NB4 (cell line): ENCODE data around the gene METTL25B.

ENCODE experiments used
- DNase-seq: peaks from one replicate; pipeline ENCODE4 v3.0.0; 2010; ENCODE audit warnings: low read depth
- H3K4me3 ChIP-seq: one replicate; pipeline ENCODE4 v1.5.1; 2011; ENCODE audit warnings: mild to moderate bottlenecking, low read depth, low read length, moderate library complexity
- CTCF ChIP-seq: IDR thresholded peaks from one replicate; pipeline ENCODE4 v1.5.1; 2012; ENCODE audit warnings: low read depth, low read length
- MYC ChIP-seq: IDR thresholded peaks from 2 replicates; pipeline ENCODE4 v1.6.1; 2011; ENCODE audit warnings: low read depth, low read length
- POLR2A ChIP-seq: IDR thresholded peaks from 2 replicates; pipeline ENCODE4 v1.6.1; 2011; ENCODE audit warnings: mild to moderate bottlenecking; ENCODE audit not compliant: insufficient read length; ENCODE audit errors: extremely low read depth
- TF ChIP-seq, protein P1 (sequence below): IDR thresholded peaks from 2 replicates; pipeline ENCODE4 v1.6.1; 2011; ENCODE audit warnings: low read depth, low read length

METTL25B gene

GRCh38 chr1:156689035-156689952 is 39.0 kb upstream of the METTL25B start:
- peak; percentile 85 for DNase-seq
- H3K4me3 ChIP-seq = no peak overlapping the region
- TF ChIP-seq CTCF (peak; percentile 87), POLR2A (no peak), MYC (no peak)
- TF ChIP-seq, protein P1, sequence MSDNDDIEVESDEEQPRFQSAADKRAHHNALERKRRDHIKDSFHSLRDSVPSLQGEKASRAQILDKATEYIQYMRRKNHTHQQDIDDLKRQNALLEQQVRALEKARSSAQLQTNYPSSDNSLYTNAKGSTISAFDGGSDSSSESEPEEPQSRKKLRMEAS = no peak

GRCh38 chr1:156689953-156690674 is 38.2 kb upstream of the METTL25B start:
- no peak for DNase-seq
- TF ChIP-seq CTCF (no peak), POLR2A (no peak), MYC (no peak)
- TF ChIP-seq, protein P1 = no peak
- H3K4me3 ChIP-seq = no peak overlapping the region

- no peak overlapping the region for H3K4me3 ChIP-seq
- TF ChIP-seq CTCF (no peak), POLR2A (no peak), MYC (no peak)
- TF ChIP-seq, protein P1 = no peak
- no peak for DNase-seq
Measured at GRCh38 chr1:156690675-156691036, 37.6 kb upstream of the METTL25B start.

DNA sequence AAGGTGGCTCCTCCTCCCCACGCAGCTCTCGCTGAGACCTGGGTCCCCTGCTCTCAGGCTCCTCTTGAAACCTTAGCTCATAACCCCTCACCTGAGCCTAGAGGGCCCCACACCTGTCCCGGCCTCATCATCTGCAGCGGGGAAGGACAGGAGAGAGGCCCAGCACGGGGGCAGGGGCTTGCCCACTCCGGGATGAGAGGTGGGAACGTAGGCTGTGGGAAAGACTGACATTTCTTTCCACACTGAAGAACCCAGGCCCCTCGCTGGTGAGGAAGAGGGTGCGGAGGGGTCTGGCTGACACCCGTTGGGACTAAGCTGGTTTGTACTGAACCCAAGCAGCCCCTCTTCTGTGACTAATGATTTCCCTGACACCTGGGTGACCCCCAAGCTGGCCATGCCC is 37.1 kb upstream of the METTL25B start:
- no peak for DNase-seq
- H3K4me3 ChIP-seq = no peak overlapping the region
- TF ChIP-seq CTCF (no peak), POLR2A (no peak)
- TF ChIP-seq, protein P1 = no peak

DNA sequence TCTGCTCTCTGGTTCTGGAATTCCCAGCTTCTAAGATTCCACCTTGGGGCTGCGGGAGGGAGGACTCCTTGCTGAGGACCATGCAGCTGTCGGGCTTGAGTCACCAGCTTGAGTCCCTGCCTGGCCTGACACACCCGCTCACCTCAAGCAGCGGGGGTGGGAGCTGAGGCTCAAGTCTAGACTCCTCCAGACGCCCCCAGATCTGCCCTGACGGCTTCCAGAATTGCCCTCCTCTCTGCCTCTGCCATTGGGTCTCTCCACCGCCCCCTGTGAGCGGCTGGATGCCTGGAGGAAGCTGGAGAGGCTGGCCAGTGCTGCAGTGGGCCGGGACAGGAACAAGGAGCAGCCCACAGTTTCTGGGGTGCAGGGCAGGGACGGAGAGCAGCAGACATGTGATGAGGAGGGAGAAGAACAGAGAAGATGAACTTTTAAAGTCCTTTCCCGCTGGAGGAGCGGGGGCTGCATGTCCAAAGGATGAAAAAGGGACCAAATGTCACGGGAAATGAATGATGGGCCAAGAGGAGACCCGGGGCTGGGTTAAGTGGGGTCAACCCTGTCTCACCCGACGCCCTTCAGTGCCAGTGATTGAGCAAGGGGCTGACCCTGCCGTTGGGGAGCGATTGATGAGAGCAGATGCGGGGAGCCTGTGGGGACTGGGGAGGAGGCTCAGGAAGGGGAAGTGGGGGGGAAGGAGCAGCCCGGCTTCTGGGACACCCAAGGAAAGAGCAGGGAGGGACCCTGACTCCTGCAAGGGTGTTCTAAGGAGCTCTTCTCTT is 36.4 kb upstream of the METTL25B start:
- peak; percentile 62 for DNase-seq
- H3K4me3 ChIP-seq = no peak overlapping the region
- no peak for TF ChIP-seq CTCF
- TF ChIP-seq, protein P1 = no peak
- TF ChIP-seq POLR2A = no peak
- TF ChIP-seq MYC = no peak
